ENCODE data around the gene CYSTM1. TPM values are rescaled to one million over a fixed set of nuclear protein-coding genes. Genes with fewer than 3 reads are reported as not detected.

Gene CYSTM1
- polyA plus RNA-seq, 2 of the 4 experiments (the other 2 are of a cell fraction) = 76.8 to 103 TPM

DNA sequence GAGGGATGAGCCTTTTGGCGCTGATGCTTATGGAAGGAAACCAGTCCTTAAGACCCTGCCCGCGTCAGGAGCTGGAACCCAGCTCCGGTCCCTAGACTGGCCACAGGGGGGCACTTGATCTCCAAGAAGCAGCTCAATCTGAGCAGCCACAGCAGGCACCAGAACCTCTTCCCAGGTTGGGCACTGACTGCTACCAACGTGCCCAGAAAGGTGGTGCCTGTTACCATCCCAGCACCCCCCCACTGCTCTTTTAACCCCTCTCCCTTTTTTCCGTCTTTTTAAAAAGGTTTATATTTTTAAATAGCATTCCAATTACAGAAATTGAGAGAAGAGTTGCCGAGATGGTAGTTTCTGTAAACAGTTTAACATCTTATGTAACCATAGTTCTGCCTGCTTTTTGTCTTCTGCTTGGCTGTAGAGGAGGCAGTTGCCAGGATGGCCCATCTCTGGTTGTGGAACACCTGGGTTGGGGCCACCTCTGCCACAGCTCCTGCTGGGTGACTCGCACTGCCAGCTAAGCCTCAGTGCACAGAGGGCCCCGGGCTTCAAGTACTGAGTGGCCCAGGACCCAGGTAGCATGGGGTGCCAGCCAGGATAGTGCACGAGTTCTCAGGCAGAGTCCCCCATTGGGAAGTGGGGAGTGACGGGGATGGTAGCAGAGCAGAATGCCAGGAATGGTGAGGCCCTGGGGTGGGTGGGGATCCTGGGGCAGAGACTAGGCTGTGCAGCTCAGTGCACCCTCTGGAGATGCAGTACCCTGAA lies 65.1 kb downstream of the CYSTM1 start:
- Histone ChIP-seq H3K4me2 (no peak overlapping the region), H3K4me1 (peaks cover 29% of the 10 kb centered on the region), H3K9me3 (no peaks in the 10 kb centered on the region), H3K4me3 (no peak overlapping the region), H3K27ac (peak overlapping the region in 1 of 2 experiments; percentile 5; a peak in 1 of 6 replicates)
- ChIA-PET POLR2A (interaction anchor here (0.5 to 2.5 kb wide), 4 partner anchors 62 to 460 kb away, joined by 3 to 19 read pairs (median 8); partner anchors contain the start of genes HBEGF and ZMAT2), CTCF (interaction anchor here (0.5 to 42.9 kb wide), 29 partner anchors 9 to 1832 kb away, joined by 3 to 1613 read pairs (median 4); partner anchors contain the start of genes CYSTM1, HBEGF and SLC4A9)
- WGBS (ENCODE audit: missing lambda C conversion rate) = 29% methylated on average over 8 of the region's 11 CpGs
- DNase-seq (ENCODE audit: low read depth in 1 of 2, low spot score in 1 of 2) (peak; percentile 76 to 82), FAIRE-seq (no peak), ATAC-seq (peak; percentile 75 to 85)
- TF ChIP-seq HEYL (CRISPR knock-in tag; IDR thresholded peaks at IDR 0.05) (no peak), RAD21 (conservative IDR thresholded peaks at IDR 0.05 in 1 of 2, IDR thresholded peaks at IDR 0.05 in 1 of 2) (peak; percentile 70 to 86), SMC3 (IDR thresholded peaks at IDR 0.05) (peak; percentile 75)
- TF ChIP-seq, protein P1, sequence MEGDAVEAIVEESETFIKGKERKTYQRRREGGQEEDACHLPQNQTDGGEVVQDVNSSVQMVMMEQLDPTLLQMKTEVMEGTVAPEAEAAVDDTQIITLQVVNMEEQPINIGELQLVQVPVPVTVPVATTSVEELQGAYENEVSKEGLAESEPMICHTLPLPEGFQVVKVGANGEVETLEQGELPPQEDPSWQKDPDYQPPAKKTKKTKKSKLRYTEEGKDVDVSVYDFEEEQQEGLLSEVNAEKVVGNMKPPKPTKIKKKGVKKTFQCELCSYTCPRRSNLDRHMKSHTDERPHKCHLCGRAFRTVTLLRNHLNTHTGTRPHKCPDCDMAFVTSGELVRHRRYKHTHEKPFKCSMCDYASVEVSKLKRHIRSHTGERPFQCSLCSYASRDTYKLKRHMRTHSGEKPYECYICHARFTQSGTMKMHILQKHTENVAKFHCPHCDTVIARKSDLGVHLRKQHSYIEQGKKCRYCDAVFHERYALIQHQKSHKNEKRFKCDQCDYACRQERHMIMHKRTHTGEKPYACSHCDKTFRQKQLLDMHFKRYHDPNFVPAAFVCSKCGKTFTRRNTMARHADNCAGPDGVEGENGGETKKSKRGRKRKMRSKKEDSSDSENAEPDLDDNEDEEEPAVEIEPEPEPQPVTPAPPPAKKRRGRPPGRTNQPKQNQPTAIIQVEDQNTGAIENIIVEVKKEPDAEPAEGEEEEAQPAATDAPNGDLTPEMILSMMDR (IDR thresholded peaks at IDR 0.05) = peak; percentile 68

- 55% methylated on average over 9 of the region's 9 CpGs for WGBS (ENCODE audit: missing lambda C conversion rate)
- POLR2A ChIA-PET = interaction anchor here (2.5 kb wide), 1 partner anchor 105 kb away, joined by 19 read pairs; the partner anchor contains the start of gene HBEGF
- FAIRE-seq = no peak
Measured at GRCh38 chr5:140240987-140241706, 66.2 kb downstream of the CYSTM1 start.

GRCh38 chr5:140242099-140242498 lies 67.1 kb downstream of the CYSTM1 start:
- peak overlapping the region in 1 of 2 experiments; percentile 54; a peak in 1 of 6 replicates for H3K27ac ChIP-seq
- CTCF ChIA-PET = interaction anchor here (0.7 to 42.9 kb wide), 8 partner anchors 10 to 385 kb away, joined by 3 to 1613 read pairs (median 4); partner anchors contain the start of genes HBEGF and SLC4A9
- no peak overlapping the region for H3K4me3 ChIP-seq
- no peak for ATAC-seq
- no peaks in the 10 kb centered on the region for H3K9me3 ChIP-seq
- H3K4me2 ChIP-seq = no peak overlapping the region
- FAIRE-seq = no peak
- POLR2A ChIA-PET = interaction anchor here (0.8 kb wide), 1 partner anchor 103 kb away, joined by 3 read pairs; no protein-coding TSS in a partner anchor
- peaks cover 29% of the 10 kb centered on the region for H3K4me1 ChIP-seq
- peak in 1 of 2 experiments; percentile 21 for DNase-seq (ENCODE audit: low read depth in 1 of 2, low spot score in 1 of 2)
- TF ChIP-seq EP300 (IDR thresholded peaks at IDR 0.05) = no peak
- no peak for TF ChIP-seq REST (IDR thresholded peaks at IDR 0.05)
- no peak for TF ChIP-seq HEYL (CRISPR knock-in tag; IDR thresholded peaks at IDR 0.05)
- TF ChIP-seq MAFK (IDR thresholded peaks at IDR 0.05; ENCODE audit: partially characterized antibody) = no peak
- 84% methylated on average over 5 of the region's 5 CpGs for WGBS (ENCODE audit: missing lambda C conversion rate)

More at GRCh38 chr5:140240987-140241706, 66.2 kb downstream of the CYSTM1 start:
- no peaks in the 10 kb centered on the region for H3K9me3 ChIP-seq
- CTCF ChIA-PET = interaction anchor here (1.0 to 42.9 kb wide), 10 partner anchors 13 to 399 kb away, joined by 3 to 1613 read pairs (median 4); partner anchors contain the start of genes HBEGF, PFDN1 and SLC4A9
- TF ChIP-seq JUN (IDR thresholded peaks at IDR 0.05) = no peak
- peak overlapping the region in 1 of 2 experiments; percentile 54; a peak in 2 of 6 replicates for H3K27ac ChIP-seq
- H3K4me1 ChIP-seq = peaks cover 29% of the 10 kb centered on the region
- ATAC-seq = peak; percentile 41 to 54
- peak; percentile 34 to 63 for DNase-seq (ENCODE audit: low read depth in 1 of 2, low spot score in 1 of 2)
- peak overlapping the region; percentile 25; the same call in 2 of the 3 replicates for H3K4me2 ChIP-seq
- no peak overlapping the region for H3K4me3 ChIP-seq

Measured in A549 (cell line).